NK-92 treated with Interleukin-12 subunit alpha and Interleukin-12 subunit beta, amount 100 ng/mL, for 24 hours (cell line): ENCODE data around the gene GABBR2.
A peak's percentile ranks its signal among the peaks of the same experiment; 100 is the strongest.

Experiments used
- DNase-seq: peaks from one replicate; lab custom pipeline; 2025; lab: John Stamatoyannopoulos, UW

The GABBR2 gene

GRCh38 chr9:98545021-98545420 is 163.7 kb downstream of the GABBR2 start:
- no peak for DNase-seq

- no peak for DNase-seq
Observed at GRCh38 chr9:98541684-98542230, 167.0 kb downstream of the GABBR2 start.

DNA sequence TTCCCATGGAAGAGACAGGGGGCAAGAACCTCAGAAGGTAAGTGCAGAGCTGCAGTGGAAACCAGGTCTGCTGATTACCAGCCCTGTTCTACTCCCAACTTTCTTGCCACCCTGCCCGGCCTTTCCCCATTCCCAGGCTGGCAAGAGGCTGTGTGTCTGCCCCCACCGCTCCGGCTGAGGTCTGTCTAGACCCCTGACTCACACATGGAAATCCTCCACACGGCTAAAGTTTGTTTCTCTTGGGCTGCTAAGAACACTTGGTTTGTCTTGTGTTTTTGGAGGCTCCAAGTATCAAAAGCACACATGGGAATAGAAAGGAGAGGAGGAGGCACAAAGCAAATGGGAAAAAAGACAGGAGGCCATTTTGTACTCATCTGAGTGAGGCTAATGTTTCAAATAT is 168.3 kb downstream of the GABBR2 start:
- no peak for DNase-seq

GRCh38 chr9:98539954-98540353 is 168.8 kb downstream of the GABBR2 start:
- no peak for DNase-seq

GRCh38 chr9:98538626-98539031 is 170.1 kb downstream of the GABBR2 start:
- DNase-seq: no peak

GRCh38 chr9:98538203-98538602 is 170.5 kb downstream of the GABBR2 start:
- DNase-seq: no peak

GRCh38 chr9:98536542-98537173 is 172.1 kb downstream of the GABBR2 start:
- peak; percentile 2 for DNase-seq

DNA sequence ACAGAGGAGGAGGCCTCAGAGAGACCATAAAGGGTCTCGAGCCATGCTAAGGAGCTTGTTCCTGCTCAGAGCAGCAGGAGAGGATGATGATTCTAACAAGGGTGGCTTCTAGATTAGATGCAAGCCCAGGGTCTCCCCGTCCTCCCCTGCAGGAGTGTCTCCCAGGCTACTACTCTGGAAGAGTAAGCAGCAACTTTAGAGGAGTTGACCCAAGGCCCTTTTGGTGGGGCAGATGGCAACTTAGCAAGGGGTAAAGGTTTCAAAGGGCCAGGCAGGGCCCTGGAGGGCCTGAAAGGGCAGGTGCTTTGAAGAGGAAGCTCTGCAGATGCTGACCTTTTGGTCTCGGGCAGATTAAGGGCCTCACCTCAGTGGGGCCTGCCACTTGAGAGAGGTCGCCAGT is 174.9 kb downstream of the GABBR2 start:
- no peak for DNase-seq

DNA sequence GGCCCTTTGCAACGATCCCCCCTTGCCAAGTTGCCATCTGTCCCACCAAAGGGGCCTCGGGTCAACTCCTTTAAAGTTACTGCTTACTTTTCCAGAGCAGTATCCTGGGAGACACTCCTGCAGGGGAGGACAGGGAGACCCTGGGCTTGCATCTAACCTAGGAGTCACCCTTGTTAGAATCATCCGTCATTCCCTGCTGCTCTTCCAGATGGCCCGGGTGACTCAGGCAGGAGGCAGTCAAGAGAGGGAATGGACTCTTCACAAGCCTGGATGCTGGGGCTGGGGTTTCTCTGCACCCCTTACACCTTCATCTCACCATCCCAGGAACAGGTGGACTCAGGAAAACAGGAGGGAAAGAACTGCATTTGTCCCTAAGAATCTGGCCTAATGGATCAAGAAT is 175.6 kb downstream of the GABBR2 start:
- DNase-seq: no peak

GRCh38 chr9:98532574-98532973 is 176.2 kb downstream of the GABBR2 start:
- DNase-seq: no peak

DNA sequence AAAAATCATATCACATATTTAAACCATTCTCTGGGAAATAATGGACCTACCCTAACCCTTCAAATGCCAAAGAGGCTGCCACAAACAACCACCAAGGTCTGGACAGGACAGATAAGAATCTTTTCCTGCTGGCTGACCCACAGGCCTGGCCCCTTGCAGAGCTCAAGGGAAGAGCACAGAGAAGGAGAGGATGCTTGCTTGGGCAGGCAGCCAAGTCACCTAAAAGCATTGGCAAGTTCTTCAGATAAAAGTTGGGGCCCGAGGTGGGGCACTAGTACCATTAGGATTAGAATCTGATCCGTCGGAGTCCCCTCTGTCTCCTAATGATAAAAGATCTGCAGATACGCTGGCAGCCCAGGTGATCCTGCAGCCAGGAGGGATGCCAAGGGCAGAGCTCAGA is 176.6 kb downstream of the GABBR2 start:
- no peak for DNase-seq

GRCh38 chr9:98530806-98531386 is 177.8 kb downstream of the GABBR2 start:
- DNase-seq: no peak

DNA sequence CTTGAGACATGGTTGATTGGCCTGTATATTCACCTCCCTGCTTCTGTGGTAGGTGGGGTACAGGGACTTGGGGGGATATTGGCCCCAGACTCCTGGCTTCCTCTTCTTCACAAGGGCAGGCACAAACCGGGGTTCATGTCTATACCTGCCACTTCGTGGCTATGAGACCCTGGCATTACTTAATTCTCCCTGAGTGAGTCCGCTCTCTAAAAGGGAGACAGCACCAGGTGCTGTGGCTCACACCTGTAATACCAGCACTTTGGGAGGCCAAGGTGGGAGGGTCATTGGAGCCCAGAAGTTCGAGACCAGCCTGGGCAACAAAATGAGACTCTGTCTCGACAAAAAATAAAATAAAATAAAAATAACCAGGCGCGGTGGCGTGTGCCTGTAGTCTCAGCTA is 178.5 kb downstream of the GABBR2 start:
- no peak for DNase-seq

DNA sequence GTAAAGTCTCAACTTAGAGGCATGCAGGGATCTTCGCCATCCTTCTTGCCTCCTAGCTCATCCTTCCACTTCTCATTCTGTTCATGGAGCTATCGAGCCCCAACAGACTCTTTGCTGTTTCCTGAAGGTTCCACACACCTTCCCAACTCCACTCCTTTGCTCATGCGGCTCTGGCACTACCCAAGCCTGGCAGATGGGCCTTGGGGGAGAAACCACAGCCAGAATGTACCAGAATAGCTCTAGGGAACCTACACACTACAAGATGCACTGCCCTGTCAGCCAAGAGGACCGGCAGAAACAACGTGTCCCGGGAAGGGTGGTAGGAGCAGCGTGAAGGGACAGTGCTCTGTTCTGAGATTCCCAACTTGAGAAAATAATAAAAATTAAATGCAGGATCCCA is 178.9 kb downstream of the GABBR2 start:
- no peak for DNase-seq

GRCh38 chr9:98523231-98523901 is 185.4 kb downstream of the GABBR2 start:
- DNase-seq: no peak

GRCh38 chr9:98522487-98522886 is 186.2 kb downstream of the GABBR2 start:
- no peak for DNase-seq

- DNase-seq: no peak
Observed at GRCh38 chr9:98521141-98521540, 187.6 kb downstream of the GABBR2 start.

DNA sequence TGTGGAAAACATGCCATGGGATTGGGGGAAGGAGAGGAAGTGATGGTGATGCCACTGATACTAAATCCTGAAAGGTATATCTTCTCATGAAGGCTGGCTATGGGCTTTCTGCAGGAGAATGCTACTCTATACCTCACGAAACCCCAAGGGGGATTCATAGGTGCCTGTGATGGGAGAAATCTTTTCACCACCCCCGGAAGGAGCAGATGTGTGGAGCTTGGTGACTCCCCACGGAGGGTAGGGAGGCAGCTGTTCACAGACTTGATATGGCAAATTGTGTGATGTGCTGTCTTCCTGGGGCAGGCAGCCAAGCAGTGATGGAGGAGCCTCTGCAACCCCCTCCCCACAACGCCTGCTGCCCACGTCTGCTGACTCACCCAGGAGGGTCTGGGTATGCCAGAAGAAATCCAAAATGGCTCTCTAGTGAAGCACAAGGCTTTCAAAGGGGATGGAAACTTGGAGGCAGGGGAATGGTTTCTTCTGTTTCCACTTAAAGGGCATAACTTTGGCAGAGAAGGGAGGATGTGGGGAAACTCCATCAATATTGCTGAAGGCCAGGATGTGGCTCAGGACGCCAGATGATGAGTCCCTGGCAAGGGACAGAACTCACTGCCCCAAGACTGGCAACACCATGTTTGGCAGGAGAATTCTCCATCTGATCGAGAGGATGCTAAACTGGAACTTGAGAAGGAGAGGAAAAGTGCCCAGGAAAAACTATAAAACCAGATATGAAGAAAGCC is 188.3 kb downstream of the GABBR2 start:
- no peak for DNase-seq

DNA sequence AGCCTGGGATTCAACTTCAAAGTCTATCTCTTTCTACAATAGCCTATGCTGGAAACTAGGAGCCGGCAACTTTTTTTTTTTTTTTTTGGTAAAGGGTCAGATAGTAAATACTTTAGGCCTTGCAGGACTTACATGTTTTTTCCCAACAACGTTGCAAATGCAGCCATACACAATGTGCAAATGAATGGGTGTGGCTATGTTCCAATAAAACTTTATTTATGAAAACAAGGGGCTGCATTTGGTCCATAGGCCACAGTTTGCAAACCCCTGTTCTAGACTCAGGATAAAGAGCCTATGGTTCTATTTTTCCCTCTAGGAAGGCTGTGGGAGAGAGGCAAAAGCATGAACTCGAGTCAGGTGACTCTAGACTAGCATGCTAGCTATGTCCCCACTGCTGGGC is 189.1 kb downstream of the GABBR2 start:
- no peak for DNase-seq

- no peak for DNase-seq
Observed at GRCh38 chr9:98518556-98518955, 190.2 kb downstream of the GABBR2 start.

DNA sequence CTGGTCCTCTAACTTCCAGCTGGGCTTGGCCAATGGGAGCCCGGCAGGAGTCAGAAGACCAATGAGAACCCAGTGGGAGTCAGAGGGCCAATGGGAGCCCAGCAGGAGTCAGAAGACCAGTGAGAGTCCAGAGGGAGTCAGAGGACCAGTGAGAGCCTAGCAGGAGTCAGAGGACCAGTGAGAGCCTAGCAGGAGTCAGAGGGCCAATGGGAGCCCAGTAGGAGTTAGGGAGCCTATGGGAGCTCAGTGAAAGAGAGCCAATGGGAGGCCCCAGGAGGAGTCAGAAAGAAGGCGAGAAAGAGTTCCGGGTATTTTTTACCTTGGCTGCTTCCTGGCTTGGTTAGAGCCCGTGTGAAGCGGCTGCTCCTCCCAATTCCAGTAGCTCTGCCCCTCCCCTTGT is 191.0 kb downstream of the GABBR2 start:
- DNase-seq: no peak

GRCh38 chr9:98516897-98517503 is 191.7 kb downstream of the GABBR2 start:
- no peak for DNase-seq
